Panc1 (cell line): Measurements from ENCODE around the gene LMF1. TPM values are rescaled to one million over a fixed set of nuclear protein-coding genes. Genes with fewer than 3 reads are reported as not detected.

Experiments used
- ATAC-seq: fragments of 200-7000 bp; cut with Tn5 transposase; 2 replicates; pipeline ENCODE4 v1.9.1; 2020; ENCODE audit warnings: mild to moderate bottlenecking, moderate library complexity
- BruUV-seq: library from RNA; stranded (reverse); fragments of 400-500 nt; replicated peaks from 2 replicates; lab custom pipeline; 2021; lab: Mats Ljungman, UMichigan
- CTCF ChIA-PET: fragments of 300-600 bp; sonication (Branson Sonifier 250); formaldehyde crosslinking; loops from one replicate; lab custom pipeline; 2022; ENCODE audit warnings: antibody characterized with exemption; lab: Charles Lee
- POLR2A ChIA-PET: fragments of 300-600 bp; sonication (Branson Sonifier 250); formaldehyde crosslinking; loops from one replicate; lab custom pipeline; 2022; ENCODE audit warnings: antibody characterized with exemption; lab: Charles Lee
- DNase-seq: peaks from one replicate; pipeline ENCODE4 v3.0.0-alpha.2; 2010; ENCODE audit warnings: low read depth, low spot score
- H3K27ac ChIP-seq: 2 replicates; pipeline ENCODE4 v1.5.1; 2011; ENCODE audit warnings: mild to moderate bottlenecking, low read length, inconsistent platforms
- H3K27me3 ChIP-seq: fragments of 200-500 bp; sonication (Bioruptor generic); 2 replicates; pipeline ENCODE4 v1.6.0; 2014; ENCODE audit warnings: low read length, inconsistent platforms; ENCODE audit not compliant: control insufficient read depth, insufficient read depth
- H3K36me3 ChIP-seq: fragments of 200-500 bp; sonication (Bioruptor generic); 2 replicates; pipeline ENCODE4 v1.5.1; 2014; ENCODE audit warnings: inconsistent platforms, mild to moderate bottlenecking, low read length, moderate library complexity; ENCODE audit not compliant: control insufficient read depth, insufficient read depth
- H3K4me1 ChIP-seq: 2 replicates; pipeline ENCODE4 v1.5.1; 2011; ENCODE audit warnings: inconsistent platforms, mild to moderate bottlenecking, low read length, moderate library complexity; ENCODE audit not compliant: control insufficient read depth, insufficient read depth
- H3K4me3 ChIP-seq, 2 experiments: 2 replicates each; pipeline ENCODE4 v1.5.1; 2011 to 2012; ENCODE audit warnings: low read depth in 2 of 2, low read length in 2 of 2, mild to moderate bottlenecking in 2 of 2, inconsistent platforms in 1 of 2, moderate library complexity in 1 of 2
- H3K9me3 ChIP-seq: fragments of 200-500 bp; sonication (Bioruptor generic); 2 replicates; pipeline ENCODE4 v1.5.1; 2014; ENCODE audit warnings: low read depth, mild to moderate bottlenecking, inconsistent platforms, low read length, moderate library complexity; ENCODE audit not compliant: control insufficient read depth, insufficient read depth
- POLR2AphosphoS5 ChIP-seq: IDR thresholded peaks from 2 replicates; pipeline ENCODE4 v1.6.1; 2012; ENCODE audit warnings: mild to moderate bottlenecking, low read depth, low read length, moderate library complexity
- SIN3A ChIP-seq: IDR thresholded peaks from 2 replicates; pipeline ENCODE4 v1.6.1; 2012; ENCODE audit warnings: low read depth, mild to moderate bottlenecking, low read length, moderate library complexity, borderline replicate concordance; ENCODE audit not compliant: insufficient read depth
- TCF7L2 ChIP-seq: IDR thresholded peaks from 2 replicates; pipeline ENCODE4 v1.6.1; 2011; ENCODE audit warnings: mild to moderate bottlenecking, low read depth, low read length, inconsistent platforms
- in situ Hi-C: cut with HindIII; loops from 2 replicates; pipeline ENCODE4 v1.10.0; 2016; ENCODE audit warnings: low sequenced_read_pairs, low pct_unique_long_range_greater_than_20kb
- intact Hi-C: fragments of 100-400 bp; cut with micrococcal nuclease; formaldehyde crosslinking; loops from one replicate; pipeline ENCODE4 v1.10.0; 2022; ENCODE audit not compliant: unreplicated experiment
- total RNA-seq: library from RNA; stranded (reverse); gene quantifications from one replicate; pipeline ENCODE4 v1.2.1, GENCODE V29; 2021; ENCODE audit not compliant: unreplicated experiment
- TF ChIP-seq, protein P1 (sequence below), 2 experiments: IDR thresholded peaks; 2 replicates each; pipeline ENCODE4 v1.6.1; 2011 to 2012; ENCODE audit warnings: low read depth in 2 of 2, control low read depth in 1 of 2, low read length in 1 of 2, mild to moderate bottlenecking in 1 of 2, moderate library complexity in 1 of 2; ENCODE audit not compliant: insufficient read depth in 1 of 2
- TF ChIP-seq, protein P2 (sequence below): fragments of 450-650 bp; IDR thresholded peaks from 2 replicates; pipeline ENCODE4 v1.5.1; 2017; ENCODE audit warnings: mild to moderate bottlenecking

Gene LMF1
- total RNA-seq, 1 experiment from 2014 or later, result 24.3 TPM

DNA sequence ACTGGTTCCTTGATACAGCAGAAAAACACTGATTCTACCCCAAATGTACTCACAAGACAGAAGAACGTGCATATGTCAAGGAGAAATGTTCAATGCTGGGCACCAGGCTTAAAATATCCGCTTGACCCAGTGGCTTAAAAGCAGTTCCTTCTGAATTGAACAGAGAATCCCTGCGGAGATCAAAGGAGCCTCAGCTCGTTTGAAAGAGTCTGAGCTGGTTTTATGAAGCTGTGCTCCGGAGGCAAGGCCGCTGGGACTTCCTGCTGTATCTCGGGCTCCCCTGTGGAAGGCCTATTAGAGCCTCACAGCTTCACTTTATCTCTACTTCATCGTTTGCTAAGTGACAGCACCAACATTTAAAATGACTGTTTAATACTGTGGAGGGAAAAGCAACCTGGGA is 2.2 kb downstream of the LMF1 start:
- CTCF ChIA-PET, result no interaction called here
- POLR2A ChIA-PET, result interaction anchor here (0.5 to 0.6 kb wide), 2 partner anchors 13 to 67 kb away, joined by 3 to 4 read pairs; partner anchors contain the start of gene SOX8
- Histone ChIP-seq H3K4me1 (peaks cover 37% of the 10 kb centered on the region), H3K9me3 (peaks cover 3% of the 10 kb centered on the region; the same call in 1 of the 2 replicates), H3K27me3 (no peaks in the 10 kb centered on the region), H3K27ac (peak overlapping the region; percentile 48; the same call in 1 of the 2 replicates), H3K4me3 (no peak overlapping the region), H3K36me3 (no peaks in the 10 kb centered on the region)
- ATAC-seq (no peak), DNase-seq (no peak)
- no TSS peak for BruUV-seq
- in situ Hi-C loops (no loop called here), intact Hi-C loops (no loop called here)
- peak; percentile 94 for TF ChIP-seq TCF7L2
- no peak for TF ChIP-seq SIN3A

DNA sequence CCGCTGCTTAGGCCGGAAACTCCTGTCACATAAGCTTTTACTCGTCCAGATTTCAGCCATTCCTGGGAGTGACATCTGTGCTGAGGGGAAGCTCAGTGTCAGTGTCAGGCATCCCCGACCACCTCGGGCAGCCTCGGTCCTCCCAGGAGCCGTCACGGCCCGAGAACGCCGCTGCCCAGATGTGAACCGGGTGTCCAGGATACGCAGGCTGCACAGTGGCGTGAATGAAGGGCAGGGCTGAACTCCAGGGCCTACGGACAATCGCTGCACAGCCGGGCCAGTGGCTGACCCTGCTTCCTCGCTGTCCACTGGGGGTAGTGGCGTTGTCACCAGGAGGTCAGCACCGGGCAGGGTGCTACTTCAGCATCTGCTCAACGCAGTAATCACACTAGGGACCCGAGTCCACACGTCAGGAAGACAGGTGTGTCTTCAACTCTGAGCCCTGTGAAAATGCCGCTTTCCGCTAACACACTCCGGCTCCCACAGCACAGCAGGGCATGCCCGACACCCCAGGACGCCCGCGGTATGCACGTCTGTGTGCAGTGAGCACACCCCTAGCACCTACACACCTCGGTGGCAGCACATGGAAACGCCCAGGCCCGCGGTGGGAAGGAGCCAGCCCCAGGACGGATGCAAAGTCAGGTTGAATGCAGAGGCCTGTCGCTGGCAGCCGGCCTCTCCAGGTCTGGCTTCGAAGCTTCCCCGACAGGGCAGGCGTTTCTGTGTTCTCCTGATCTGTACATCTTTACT is 3.1 kb downstream of the LMF1 start:
- in situ Hi-C loops, result no loop called here
- no peak overlapping the region for H3K4me3 ChIP-seq
- TF ChIP-seq, protein P1, sequence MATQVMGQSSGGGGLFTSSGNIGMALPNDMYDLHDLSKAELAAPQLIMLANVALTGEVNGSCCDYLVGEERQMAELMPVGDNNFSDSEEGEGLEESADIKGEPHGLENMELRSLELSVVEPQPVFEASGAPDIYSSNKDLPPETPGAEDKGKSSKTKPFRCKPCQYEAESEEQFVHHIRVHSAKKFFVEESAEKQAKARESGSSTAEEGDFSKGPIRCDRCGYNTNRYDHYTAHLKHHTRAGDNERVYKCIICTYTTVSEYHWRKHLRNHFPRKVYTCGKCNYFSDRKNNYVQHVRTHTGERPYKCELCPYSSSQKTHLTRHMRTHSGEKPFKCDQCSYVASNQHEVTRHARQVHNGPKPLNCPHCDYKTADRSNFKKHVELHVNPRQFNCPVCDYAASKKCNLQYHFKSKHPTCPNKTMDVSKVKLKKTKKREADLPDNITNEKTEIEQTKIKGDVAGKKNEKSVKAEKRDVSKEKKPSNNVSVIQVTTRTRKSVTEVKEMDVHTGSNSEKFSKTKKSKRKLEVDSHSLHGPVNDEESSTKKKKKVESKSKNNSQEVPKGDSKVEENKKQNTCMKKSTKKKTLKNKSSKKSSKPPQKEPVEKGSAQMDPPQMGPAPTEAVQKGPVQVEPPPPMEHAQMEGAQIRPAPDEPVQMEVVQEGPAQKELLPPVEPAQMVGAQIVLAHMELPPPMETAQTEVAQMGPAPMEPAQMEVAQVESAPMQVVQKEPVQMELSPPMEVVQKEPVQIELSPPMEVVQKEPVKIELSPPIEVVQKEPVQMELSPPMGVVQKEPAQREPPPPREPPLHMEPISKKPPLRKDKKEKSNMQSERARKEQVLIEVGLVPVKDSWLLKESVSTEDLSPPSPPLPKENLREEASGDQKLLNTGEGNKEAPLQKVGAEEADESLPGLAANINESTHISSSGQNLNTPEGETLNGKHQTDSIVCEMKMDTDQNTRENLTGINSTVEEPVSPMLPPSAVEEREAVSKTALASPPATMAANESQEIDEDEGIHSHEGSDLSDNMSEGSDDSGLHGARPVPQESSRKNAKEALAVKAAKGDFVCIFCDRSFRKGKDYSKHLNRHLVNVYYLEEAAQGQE (IDR thresholded peaks at IDR 0.05; ENCODE audit: insufficient read depth in 1 of 2, low read depth in 2 of 2, low read length in 1 of 2), result no peak
- TF ChIP-seq TCF7L2 (no peak), SIN3A (no peak), POLR2AphosphoS5 (no peak)
- TF ChIP-seq, protein P2, sequence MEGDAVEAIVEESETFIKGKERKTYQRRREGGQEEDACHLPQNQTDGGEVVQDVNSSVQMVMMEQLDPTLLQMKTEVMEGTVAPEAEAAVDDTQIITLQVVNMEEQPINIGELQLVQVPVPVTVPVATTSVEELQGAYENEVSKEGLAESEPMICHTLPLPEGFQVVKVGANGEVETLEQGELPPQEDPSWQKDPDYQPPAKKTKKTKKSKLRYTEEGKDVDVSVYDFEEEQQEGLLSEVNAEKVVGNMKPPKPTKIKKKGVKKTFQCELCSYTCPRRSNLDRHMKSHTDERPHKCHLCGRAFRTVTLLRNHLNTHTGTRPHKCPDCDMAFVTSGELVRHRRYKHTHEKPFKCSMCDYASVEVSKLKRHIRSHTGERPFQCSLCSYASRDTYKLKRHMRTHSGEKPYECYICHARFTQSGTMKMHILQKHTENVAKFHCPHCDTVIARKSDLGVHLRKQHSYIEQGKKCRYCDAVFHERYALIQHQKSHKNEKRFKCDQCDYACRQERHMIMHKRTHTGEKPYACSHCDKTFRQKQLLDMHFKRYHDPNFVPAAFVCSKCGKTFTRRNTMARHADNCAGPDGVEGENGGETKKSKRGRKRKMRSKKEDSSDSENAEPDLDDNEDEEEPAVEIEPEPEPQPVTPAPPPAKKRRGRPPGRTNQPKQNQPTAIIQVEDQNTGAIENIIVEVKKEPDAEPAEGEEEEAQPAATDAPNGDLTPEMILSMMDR, result no peak
- H3K9me3 ChIP-seq, result peaks cover 3% of the 10 kb centered on the region; the same call in 1 of the 2 replicates
- no peak overlapping the region for H3K27ac ChIP-seq
- DNase-seq (no peak), ATAC-seq (no peak)
- no peaks in the 10 kb centered on the region for H3K27me3 ChIP-seq
- CTCF ChIA-PET, result no interaction called here
- BruUV-seq, result no TSS peak
- H3K36me3 ChIP-seq, result no peaks in the 10 kb centered on the region
- POLR2A ChIA-PET, result no interaction called here
- H3K4me1 ChIP-seq, result peaks cover 40% of the 10 kb centered on the region
- intact Hi-C loops, result no loop called here

DNA sequence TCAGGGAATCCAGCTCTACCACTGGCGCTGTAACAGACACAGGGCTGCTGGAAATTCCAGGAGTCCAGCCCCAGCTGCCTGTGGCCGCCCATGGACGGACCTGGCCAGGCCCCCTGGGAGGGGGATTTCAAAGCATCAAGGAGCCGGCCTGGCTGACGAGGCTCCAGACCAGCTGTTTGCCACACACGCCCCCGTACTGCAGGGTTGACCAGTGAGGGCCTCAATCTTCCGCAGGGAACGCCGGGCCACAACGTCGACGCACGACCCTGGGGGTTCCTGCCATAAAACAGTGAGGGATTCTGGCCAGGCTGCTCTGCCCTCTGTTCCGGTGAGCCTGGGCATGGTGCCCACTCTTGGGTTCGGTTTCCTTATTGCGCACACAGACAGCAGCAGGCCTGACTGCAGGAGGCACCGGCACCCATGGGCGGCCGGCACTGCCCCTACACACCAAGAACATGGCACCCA is 3.7 kb downstream of the LMF1 start:
- no peak for TF ChIP-seq SIN3A
- TF ChIP-seq, protein P1 (IDR thresholded peaks at IDR 0.05; ENCODE audit: insufficient read depth in 1 of 2, low read depth in 2 of 2, low read length in 1 of 2), result no peak
- TF ChIP-seq POLR2AphosphoS5, result no peak
- TF ChIP-seq, protein P2, result no peak
- no peak for TF ChIP-seq TCF7L2

More for the DNA sequence above, 3.7 kb downstream of the LMF1 start:
- H3K4me1 ChIP-seq, result peaks cover 34% of the 10 kb centered on the region
- no TSS peak for BruUV-seq
- H3K27ac ChIP-seq, result no peak overlapping the region
- ChIA-PET POLR2A (no interaction called here), CTCF (no interaction called here)
- no peak overlapping the region for H3K4me3 ChIP-seq
- H3K27me3 ChIP-seq, result no peaks in the 10 kb centered on the region
- H3K9me3 ChIP-seq, result peaks cover 3% of the 10 kb centered on the region; the same call in 1 of the 2 replicates
- DNase-seq, result no peak
- no peaks in the 10 kb centered on the region for H3K36me3 ChIP-seq
- intact Hi-C loops (no loop called here), in situ Hi-C loops (no loop called here)
- no peak for ATAC-seq
